Measurements from ENCODE around the gene XYLB.

GRCh38 chr3:38369186-38369585, 22.6 kb downstream of the XYLB start:
- TF ChIP-seq POLR2AphosphoS5 (IDR thresholded peaks at IDR 0.05) (no peak), TAF1 (IDR thresholded peaks at IDR 0.05; ENCODE audit: low read depth) (no peak)
- TF ChIP-seq, protein P1, sequence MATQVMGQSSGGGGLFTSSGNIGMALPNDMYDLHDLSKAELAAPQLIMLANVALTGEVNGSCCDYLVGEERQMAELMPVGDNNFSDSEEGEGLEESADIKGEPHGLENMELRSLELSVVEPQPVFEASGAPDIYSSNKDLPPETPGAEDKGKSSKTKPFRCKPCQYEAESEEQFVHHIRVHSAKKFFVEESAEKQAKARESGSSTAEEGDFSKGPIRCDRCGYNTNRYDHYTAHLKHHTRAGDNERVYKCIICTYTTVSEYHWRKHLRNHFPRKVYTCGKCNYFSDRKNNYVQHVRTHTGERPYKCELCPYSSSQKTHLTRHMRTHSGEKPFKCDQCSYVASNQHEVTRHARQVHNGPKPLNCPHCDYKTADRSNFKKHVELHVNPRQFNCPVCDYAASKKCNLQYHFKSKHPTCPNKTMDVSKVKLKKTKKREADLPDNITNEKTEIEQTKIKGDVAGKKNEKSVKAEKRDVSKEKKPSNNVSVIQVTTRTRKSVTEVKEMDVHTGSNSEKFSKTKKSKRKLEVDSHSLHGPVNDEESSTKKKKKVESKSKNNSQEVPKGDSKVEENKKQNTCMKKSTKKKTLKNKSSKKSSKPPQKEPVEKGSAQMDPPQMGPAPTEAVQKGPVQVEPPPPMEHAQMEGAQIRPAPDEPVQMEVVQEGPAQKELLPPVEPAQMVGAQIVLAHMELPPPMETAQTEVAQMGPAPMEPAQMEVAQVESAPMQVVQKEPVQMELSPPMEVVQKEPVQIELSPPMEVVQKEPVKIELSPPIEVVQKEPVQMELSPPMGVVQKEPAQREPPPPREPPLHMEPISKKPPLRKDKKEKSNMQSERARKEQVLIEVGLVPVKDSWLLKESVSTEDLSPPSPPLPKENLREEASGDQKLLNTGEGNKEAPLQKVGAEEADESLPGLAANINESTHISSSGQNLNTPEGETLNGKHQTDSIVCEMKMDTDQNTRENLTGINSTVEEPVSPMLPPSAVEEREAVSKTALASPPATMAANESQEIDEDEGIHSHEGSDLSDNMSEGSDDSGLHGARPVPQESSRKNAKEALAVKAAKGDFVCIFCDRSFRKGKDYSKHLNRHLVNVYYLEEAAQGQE (IDR thresholded peaks at IDR 0.05; ENCODE audit: borderline replicate concordance), result no peak
- TF ChIP-seq, protein P2, sequence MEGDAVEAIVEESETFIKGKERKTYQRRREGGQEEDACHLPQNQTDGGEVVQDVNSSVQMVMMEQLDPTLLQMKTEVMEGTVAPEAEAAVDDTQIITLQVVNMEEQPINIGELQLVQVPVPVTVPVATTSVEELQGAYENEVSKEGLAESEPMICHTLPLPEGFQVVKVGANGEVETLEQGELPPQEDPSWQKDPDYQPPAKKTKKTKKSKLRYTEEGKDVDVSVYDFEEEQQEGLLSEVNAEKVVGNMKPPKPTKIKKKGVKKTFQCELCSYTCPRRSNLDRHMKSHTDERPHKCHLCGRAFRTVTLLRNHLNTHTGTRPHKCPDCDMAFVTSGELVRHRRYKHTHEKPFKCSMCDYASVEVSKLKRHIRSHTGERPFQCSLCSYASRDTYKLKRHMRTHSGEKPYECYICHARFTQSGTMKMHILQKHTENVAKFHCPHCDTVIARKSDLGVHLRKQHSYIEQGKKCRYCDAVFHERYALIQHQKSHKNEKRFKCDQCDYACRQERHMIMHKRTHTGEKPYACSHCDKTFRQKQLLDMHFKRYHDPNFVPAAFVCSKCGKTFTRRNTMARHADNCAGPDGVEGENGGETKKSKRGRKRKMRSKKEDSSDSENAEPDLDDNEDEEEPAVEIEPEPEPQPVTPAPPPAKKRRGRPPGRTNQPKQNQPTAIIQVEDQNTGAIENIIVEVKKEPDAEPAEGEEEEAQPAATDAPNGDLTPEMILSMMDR (IDR thresholded peaks at IDR 0.05; ENCODE audit: poor library complexity, severe bottlenecking), result no peak
